NOMO-1 treated with DMSO at 0.1 percent for 48 hours (cell line): ENCODE measurements around the gene DGKQ.
"Not testable (repeated sequence)": the region's sequence is repeated elsewhere in the genome, so short reads cannot be mapped to it uniquely, and the experiment has no call there.

Source experiments
- DNase-seq: peaks from one replicate; lab custom pipeline; 2025; ENCODE audit not compliant: unreplicated experiment; lab: John Stamatoyannopoulos, UW

DGKQ gene

GRCh38 chr4:982291-982690 lies 8.9 kb upstream of the DGKQ start:
- no peak for DNase-seq

GRCh38 chr4:978957-979701 lies 5.8 kb upstream of the DGKQ start:
- DNase-seq = peak; percentile 95

- DNase-seq = not testable (repeated sequence)
Observed at GRCh38 chr4:976016-976415, 2.6 kb upstream of the DGKQ start.

GRCh38 chr4:974668-975067 lies 1.3 kb upstream of the DGKQ start:
- no peak for DNase-seq

- DNase-seq = no peak
Observed at GRCh38 chr4:972651-973424, 531 bp downstream of the DGKQ start.

GRCh38 chr4:971666-972500 lies 1.5 kb downstream of the DGKQ start:
- no peak for DNase-seq

- no peak for DNase-seq
Observed at GRCh38 chr4:970854-971520, 2.4 kb downstream of the DGKQ start.

GRCh38 chr4:970046-970745 lies 3.2 kb downstream of the DGKQ start:
- no peak for DNase-seq

- no peak for DNase-seq
Observed at GRCh38 chr4:968621-969394, 4.6 kb downstream of the DGKQ start.

GRCh38 chr4:968221-968620 lies 5.1 kb downstream of the DGKQ start:
- no peak for DNase-seq

GRCh38 chr4:967113-968104 lies 6.0 kb downstream of the DGKQ start:
- no peak for DNase-seq

- no peak for DNase-seq
Observed at GRCh38 chr4:966266-967112, 6.9 kb downstream of the DGKQ start.

- no peak for DNase-seq
Observed at GRCh38 chr4:965766-966134, 7.6 kb downstream of the DGKQ start.

GRCh38 chr4:965048-965765 lies 8.2 kb downstream of the DGKQ start:
- no peak for DNase-seq

GRCh38 chr4:964346-965025 lies 8.9 kb downstream of the DGKQ start:
- DNase-seq = no peak
